Umbilical cord (tissue), 2 donors: ENCODE data around the gene BPIFA3. TPM values are rescaled to one million over a fixed set of nuclear protein-coding genes. Genes with fewer than 3 reads are reported as not detected.

Source experiments
- DNase-seq: peaks from one replicate; pipeline ENCODE4 v3.0.0-alpha.2; 2015; ENCODE audit warnings: low spot score
- total RNA-seq: library from RNA; depleted of rRNA; stranded (reverse); fragments of >200 nt; gene quantifications from one replicate; pipeline ENCODE4 v1.2.3, GENCODE V29; 2014; ENCODE audit warnings: low replicate concordance; ENCODE audit not compliant: insufficient read depth

BPIFA3 gene
- total RNA-seq, 1 donor from 2014 or later = not detected

DNA sequence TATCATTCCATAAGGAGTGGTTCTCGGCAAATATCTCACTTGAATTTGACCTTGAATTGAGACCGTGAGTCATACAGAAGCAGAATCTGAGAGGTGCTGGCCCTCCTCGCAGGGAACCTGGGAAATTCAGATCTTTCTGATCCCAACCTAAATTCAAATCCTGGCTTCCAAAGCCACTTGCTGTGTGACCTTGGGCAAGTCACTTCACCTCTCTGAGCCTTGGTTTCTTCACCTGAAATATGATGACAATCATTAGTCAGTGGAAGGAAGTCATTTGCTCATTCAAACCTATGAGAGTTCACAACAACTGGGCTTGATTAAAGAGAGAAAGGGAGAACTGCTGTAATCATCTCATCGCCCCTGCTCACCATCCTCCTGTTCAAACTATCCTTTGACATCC lies 7.2 kb downstream of the BPIFA3 start:
- DNase-seq = no peak

DNA sequence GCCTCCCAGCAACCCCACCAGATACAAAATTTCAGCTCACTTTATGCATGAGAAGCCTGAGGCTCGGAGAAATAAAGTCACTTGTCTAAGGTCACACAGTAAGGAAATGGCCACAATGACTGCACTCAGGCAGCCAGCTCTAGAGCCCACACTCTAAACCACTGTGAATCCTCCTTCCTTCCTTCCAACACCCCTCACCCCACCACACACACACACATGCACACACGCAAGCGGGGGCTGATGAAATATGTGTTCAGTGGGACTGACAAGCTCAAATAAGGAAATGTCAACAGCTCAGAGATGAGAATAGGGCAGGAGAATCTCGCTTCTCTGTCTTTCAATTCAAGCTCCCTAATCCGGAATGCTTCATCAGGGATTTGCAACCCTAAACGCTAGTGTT lies 12.7 kb downstream of the BPIFA3 start:
- no peak for DNase-seq

DNA sequence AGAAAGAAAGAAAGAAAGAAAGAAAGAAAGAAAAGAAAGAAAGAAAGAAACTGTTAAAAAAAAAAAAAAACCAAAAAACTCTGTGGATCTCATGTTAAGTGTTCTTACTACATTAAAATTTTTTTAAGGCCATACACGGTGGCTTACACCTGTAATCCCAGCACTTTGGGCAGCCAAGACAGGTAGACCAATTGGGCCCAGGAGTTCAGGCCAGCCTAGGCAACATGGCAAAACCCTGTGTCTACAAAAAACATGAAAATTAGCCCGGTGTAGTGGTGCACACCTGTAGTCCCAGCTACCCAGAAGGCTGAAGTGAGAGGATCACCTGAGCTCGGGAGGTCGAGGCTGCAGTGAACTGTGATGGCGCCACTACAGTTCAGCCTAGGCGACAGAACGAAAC lies 14.1 kb downstream of the BPIFA3 start:
- DNase-seq = no peak

DNA sequence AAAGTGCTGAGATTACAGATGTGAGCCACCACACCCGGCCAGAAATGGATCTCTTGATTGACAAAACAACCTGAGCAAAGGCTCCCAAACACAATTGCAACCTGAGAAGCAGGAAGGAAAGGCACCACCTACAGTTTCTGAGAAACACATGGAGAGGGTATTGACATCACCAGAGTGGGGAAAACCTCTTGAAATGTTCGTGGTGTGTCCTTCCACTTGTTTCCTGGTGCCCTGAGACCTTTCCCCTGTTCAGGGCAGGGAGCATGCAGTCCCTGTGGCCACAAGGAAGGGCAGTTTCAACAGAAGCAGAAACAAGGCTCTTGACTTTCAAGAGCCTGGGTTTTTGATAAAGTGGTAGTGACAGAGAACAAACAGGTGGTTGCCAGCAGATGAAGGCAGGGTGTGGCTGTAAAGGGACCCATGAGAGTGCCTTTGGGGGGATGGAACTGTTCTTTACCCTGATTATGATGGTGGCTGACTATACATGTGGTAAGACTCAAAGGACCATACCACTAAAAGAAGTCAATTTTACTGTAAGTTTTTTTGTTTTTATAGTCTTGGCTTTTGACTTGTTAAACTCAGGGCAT lies 15.4 kb downstream of the BPIFA3 start:
- DNase-seq = no peak

DNA sequence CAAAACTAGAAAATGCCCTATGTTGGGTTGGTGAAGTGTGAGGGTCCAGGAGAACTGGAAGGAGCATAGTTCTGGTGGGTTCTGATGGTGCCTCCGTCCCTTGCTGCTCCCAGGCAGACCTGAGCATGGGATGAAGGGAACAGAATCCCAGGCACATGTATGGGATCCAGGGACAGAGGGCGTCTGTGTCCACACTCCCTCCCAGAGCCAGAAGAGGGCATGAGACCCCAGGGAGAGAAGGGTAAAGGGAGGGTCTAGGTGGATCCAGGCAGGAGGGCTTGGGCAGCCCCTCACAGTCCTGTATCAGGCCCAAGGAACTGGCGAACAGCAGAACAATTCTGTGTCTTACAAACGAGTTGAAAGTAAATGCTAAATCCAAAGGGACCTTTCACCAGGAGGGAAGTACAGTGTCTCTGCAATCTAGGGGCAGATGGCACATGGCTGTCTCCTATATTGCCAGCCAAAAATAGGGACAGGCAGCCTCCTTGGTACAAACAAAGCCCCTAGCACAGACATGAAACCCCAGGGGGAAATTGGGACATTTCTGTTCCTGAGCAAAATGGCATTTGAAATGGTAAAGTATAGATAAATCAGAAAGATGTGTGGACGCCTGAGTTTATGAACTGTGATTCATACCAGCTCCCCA lies 16.1 kb downstream of the BPIFA3 start:
- no peak for DNase-seq

DNA sequence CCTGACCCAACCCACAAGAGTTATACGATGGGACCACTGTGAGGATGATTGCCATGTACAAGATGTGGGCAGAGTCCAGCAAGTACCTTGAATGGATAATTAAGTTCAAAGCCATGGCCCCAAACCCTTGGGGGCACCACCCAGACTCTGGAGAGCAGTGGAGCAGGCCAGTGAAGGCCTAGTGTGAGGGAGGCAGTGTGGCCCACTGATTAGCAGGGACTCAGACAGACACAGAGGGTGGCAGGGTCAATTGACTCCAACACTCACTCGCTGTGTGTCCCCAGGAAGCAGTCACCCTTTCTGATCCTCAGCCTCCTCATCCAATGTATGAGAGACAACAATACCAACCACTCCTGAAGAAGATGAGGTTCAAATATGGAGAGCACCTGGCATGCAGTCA lies 16.9 kb downstream of the BPIFA3 start:
- DNase-seq = no peak

DNA sequence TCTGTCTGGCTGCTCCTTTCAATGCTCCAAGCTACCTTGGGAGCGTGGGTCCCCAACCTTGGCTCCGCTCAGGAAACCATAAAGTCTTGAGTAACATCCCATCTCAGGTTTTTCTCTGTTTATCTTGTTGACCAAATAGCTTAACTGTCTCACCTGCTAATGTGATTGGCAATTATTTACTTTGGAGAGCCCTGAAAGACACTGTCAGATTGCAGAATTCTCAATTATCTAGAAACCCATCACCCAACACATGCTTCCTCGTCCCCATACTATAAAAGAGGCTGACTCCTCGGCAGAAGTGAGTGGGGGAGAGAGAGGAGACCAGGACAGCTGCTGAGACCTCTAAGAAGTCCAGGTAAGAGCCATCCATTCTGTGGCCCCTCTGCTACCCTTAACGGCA lies 18.5 kb downstream of the BPIFA3 start, which contains the start of gene BPIFA1:
Gene BPIFA1 (plus strand): TSS at position 301 of the 400 bp plus-strand sequence. CDS start 1,716 bp downstream, outside the sequence.
- no peak for DNase-seq

DNA sequence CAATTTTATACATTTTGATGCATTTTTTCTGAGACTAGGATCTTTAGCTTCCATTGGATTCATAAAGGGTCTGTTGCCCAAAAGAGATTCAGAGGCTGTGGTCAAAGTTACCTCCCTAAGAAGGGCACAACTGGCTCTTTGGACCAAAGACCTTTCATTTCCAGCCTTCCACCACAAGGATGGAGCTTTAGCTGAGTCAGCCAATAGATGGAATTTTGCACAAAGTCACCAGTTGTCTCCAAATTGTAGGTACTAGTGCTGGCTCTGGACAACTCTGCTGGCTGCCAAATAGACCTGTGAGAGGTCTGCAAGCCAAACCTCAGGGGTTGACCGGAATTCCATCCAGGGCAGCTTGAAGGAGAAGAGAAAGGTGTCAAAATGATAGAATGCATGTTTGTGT lies 19.2 kb downstream of the BPIFA3 start:
- no peak for DNase-seq

DNA sequence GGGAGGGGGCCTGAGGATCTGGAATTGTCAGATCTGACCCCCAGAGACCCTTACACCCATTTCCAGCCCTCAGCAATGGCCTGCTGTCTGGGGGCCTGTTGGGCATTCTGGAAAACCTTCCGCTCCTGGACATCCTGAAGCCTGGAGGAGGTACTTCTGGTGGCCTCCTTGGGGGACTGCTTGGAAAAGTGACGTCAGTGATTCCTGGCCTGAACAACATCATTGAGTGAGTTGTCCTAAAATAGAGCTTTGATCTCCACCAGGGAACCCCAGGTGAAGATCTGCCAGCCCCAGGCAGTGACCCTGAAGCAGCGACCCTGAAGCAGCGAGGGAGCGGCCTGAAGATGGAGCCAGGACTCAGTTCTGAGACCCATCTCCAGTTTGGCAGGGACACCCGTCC lies 20.8 kb downstream of the BPIFA3 start:
- DNase-seq = no peak

DNA sequence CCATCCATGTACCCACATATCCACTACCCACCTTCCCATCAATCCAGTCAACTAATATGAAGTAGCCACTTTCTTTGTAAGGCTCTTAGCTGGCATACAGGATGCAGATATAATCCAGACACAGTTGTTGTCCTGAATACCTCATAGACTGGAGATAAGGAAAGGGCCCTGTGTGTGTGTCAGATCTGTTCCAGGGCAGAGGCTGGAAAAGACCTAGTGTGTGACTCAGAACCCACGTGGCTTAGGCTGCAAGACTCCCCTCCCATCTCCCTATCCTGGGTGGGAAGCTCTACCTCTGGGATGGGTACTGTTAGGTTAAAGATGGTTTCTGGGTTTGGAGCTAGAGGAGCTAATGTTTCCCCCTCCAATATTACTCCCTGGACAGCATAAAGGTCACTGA lies 22.3 kb downstream of the BPIFA3 start:
- DNase-seq = no peak

DNA sequence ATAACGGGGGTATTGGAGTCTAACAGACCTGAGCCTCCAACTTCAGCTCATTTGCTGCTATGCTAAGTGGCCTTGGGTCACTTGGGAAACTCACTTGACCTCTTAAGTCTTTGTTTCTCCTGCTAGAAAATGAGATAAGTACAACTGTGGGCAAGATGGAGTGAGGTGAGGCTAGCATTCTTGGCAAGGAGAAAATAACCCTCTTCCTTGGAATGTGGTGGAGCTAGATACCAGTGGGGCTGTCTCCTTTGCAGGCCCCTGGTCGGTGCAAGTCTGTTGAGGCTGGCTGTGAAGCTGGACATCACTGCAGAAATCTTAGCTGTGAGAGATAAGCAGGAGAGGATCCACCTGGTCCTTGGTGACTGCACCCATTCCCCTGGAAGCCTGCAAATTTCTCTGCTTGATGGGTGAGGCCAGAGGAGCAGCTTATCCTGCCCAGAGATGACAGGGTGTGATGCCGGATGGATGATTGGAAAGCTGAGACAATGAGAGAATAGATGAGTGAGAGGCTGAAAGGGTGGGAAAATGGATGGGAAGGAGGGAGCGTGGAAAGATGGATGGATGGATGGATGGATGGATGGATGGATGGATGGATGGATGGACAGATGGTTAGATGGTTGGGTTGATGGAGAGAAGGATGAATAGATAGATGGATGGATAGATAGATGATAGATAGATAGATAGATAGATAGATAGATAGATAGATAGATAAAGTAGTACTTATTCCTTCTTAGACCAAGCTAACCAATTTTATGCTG lies 23.0 kb downstream of the BPIFA3 start:
- DNase-seq = no peak

DNA sequence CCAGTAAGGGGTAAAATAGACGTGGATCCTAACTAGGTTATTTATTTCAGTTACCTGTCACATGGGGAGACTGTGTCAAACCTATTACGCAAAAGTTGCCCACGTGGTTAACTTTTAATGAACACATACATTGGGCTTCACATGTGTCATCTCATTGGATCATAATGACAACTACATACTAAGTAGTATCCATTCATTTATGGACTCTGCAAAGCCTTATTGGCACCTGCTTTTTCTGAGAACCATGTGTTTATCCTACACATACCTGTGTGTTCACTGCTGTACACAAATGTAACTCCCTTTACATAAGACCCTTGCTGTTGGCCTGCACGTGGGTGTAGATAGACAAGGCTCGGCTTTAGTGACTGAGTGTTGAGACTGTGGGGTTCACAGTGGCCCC lies 23.8 kb downstream of the BPIFA3 start:
- no peak for DNase-seq

DNA sequence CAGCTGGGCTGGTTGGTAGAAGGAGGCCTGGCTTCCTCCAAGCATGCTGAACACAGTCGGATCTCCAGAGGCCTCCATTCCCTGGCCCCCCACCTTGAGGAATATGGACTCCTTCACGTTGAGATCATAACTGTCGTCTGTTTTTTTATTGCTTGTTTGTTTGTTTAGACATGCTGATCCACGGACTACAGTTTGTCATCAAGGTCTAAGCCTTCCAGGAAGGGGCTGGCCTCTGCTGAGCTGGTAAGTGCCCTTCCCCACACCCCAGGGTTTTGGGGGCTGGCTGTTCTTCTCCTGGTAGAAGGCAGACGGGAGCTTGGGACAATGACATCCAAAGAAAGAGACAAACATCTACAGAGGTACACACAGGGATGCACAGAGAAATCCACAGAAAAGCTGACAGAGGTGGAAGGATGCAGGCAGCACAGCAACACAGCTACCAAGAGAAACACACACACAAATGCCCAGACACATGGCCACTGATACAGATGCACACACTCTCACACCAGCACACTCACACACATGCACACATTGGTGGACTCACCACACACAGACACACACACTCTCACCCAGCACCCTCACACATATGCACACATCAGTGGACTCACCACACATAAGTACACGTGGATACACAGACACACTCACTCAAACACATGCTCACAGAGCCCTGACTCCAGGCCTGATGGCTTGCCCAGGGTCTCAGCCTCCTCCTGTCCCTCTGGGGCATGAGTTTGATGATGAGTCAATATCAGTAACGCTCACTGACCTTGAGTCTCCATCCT lies 25.4 kb downstream of the BPIFA3 start:
- DNase-seq = no peak

DNA sequence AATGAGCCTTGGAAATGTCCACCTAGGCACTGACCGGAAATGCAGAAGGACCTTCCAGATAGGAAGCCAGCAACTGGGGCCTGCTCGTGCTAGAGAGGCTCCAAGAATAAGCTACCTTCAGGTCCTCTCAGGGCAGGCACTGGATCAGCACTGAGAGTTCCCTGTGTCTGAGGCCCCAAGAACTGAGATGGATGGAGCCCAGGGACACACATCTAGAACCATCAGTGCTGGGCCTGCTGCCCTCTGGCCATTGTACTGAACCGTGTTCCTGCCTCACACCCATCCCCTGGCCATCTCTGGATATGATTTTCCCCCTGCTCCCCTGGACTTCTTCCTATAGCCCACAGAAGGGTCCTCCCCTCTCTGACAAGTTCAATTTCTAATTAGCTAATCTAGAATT lies 28.9 kb downstream of the BPIFA3 start:
- DNase-seq = no peak

DNA sequence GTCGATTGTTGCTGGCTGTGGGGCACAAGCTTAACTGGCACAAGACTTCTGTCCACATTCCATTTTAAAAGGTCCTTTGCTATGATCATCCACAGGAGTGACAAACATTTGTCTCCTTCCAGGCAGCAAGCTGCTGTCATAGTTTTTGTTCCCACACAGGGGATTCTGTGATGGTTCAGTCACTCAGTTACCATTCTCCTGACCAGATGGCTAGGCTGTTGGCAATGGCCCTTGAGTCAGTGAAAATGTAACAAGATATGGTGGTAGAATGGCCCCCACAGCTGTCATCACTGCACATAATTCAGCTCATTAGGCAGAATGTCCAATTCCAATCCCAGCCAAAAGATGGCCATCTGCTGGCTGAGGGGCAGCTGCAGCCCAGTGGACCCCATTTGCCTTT lies 32.3 kb downstream of the BPIFA3 start:
- no peak for DNase-seq

DNA sequence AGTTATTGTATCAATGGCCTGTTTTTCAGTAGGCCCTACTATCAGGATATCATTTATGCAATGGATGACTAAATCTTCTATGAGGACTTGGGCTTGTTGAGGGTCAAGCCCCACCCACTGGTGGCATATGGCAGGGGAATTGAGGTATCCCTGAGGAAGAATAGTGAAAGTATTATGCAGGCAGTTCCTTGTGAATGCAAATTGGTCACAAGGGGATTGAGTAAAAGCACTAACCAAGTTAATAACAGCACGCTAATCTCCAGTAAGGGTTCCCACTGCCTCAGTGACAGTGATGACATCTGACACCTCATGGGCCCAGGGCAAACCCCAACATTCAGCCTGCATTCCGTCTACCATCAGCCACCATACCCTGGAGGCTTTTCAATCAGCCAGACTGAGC lies 33.5 kb downstream of the BPIFA3 start:
- no peak for DNase-seq

DNA sequence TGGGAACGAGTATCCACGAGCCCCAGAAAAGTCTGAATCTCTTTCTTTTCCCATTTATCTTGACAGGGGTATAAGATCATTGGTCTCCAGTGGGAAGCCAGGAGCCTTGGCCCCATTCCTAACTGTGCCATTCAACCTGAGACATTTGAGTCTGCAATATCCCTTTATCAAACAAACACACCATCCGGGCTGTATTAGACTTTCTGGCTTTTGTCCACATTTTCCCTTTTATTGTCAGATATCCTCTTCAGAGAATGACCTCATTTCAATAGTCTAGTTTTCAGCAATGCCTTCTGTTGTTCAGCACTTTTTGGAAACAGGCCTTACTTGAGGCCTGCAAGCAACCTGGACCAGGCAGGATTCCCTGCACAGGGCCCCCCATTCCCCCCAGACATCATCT lies 34.3 kb downstream of the BPIFA3 start:
- no peak for DNase-seq

DNA sequence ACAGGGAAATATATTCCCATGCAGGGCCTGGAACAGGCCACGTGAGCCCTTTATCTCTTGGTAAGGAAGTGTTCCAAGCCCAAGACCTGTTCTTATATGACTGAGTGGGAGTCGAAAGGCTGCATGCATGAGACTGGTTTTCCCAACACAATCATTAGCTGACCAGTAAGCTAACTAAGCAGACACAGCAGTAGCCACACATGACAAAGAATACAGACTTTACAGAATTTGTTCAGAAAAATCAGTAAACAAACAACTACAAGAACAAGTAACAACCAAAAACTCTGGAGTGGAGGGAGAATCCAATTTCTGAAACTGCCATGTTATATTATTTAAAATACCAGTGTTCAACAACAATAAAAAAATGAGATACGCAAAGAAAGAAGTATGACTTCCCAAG lies 35.3 kb downstream of the BPIFA3 start:
- no peak for DNase-seq

DNA sequence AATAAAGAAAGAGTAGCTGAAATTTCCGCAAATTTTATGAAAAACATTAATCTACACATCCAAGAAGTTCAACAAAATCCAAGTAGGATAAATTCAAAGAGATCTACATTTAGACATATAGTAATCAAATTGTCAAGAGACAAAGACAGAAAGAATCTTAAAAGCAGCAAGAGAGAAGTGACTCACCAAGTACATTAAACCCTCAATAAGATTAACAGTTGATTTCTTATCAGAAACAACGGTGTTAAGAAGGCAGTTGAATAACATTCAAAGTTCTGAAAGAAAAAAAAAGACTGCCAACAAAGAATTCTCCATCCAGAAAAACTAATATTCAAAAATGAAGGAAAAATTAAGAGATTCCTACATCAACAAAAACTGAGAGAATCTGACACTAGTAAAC lies 37.9 kb downstream of the BPIFA3 start:
- no peak for DNase-seq

DNA sequence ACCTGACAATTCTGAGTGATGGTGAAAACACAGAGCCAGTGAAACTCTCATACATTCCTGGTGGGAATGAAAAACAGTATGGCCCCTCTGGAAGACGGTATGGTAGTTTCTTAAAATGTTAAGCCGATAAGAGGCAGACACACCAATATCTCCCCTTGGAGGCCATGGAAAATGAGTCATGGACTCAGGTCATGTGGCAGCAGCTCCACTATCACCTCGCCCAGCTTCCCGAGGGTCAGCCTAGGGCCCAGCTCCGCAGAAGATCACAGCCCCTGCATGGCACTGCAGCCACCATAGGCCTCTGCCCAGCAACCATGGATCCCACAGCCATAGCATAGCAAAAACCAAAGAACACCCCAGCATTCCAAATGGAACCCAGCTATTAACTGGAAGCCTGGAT lies 40.1 kb downstream of the BPIFA3 start:
- no peak for DNase-seq

DNA sequence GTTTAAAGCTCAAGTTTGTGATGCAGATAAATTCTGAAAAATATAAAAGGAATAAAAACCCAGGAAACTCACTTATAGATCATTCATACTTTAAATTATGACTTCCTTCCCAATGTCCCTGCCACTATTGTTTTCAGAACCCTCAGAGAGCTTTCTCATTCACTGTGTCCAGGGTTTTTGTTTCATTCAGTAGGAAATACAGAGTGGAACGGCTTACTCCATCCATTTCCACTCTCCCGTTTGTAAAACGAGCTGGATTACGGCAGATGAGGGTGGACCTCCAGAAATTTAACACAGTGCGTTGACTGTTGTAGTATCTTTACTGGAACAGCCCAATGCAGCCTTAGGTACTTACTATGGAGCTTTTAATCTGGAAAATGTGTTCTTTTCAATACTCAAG lies 42.2 kb downstream of the BPIFA3 start:
- DNase-seq = no peak

DNA sequence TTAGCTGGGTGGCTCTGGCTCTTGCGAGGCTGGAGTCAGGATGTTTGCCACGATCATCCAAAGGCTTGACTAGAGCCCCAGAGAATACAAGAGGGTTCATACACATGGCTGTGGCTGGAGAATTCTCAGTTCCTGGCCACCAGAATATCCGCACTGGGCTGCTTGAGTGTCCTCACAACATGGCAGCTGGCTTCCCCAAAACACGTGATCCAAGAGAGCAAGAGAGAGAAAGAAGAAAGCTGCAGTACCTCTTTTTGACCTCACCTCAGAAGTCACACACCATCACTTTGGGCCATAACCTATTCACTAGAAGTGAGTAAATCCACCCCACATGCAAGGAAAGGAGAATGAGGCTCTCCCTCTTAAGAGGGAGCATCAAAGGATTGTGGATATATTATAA lies 44.3 kb downstream of the BPIFA3 start:
- DNase-seq = no peak
